DND-41 (cell line): ENCODE data around the gene MICALL2.

Experiments used
- ATAC-seq: fragments of 200-7000 bp; cut with Tn5 transposase; 3 replicates; pipeline ENCODE4 v1.9.1; 2021; ENCODE audit warnings: low read depth; ENCODE audit not compliant: insufficient read depth
- DNase-seq: peaks from one replicate; pipeline ENCODE4 v3.0.0-alpha.2; 2020
- H2AFZ ChIP-seq: 2 replicates; pipeline ENCODE4 v1.6.0; 2012; ENCODE audit warnings: low read depth, low read length
- H3K27ac ChIP-seq: 2 replicates; pipeline ENCODE4 v1.5.1; 2012; ENCODE audit warnings: low read length, inconsistent platforms
- H3K27me3 ChIP-seq: fragments of 200-600 bp; sonication (generic); 2 replicates; pipeline ENCODE4 v1.6.0; 2012; ENCODE audit warnings: low read length, mild to moderate bottlenecking, inconsistent platforms; ENCODE audit not compliant: insufficient read depth, poor library complexity
- H3K36me3 ChIP-seq: 2 replicates; pipeline ENCODE4 v1.5.1; 2012; ENCODE audit warnings: low read length, inconsistent platforms; ENCODE audit not compliant: insufficient read depth
- H3K4me1 ChIP-seq: 2 replicates; pipeline ENCODE4 v1.5.1; 2012; ENCODE audit warnings: mild to moderate bottlenecking, low read length; ENCODE audit not compliant: insufficient read depth
- H3K4me2 ChIP-seq: 2 replicates; pipeline ENCODE4 v1.6.0; 2012; ENCODE audit warnings: mild to moderate bottlenecking, moderate library complexity, low read length, inconsistent platforms; ENCODE audit not compliant: insufficient read depth
- H3K4me3 ChIP-seq, 2 experiments: fragments of 200-600 bp in 1 of 2; shearing (Covaris generic) in 1 of 2; 2 replicates each; pipeline ENCODE4 v1.5.1; 2012 to 2016; ENCODE audit warnings: inconsistent platforms in 2 of 2, low read length in 2 of 2, mild to moderate bottlenecking in 2 of 2, low read depth in 1 of 2, moderate library complexity in 1 of 2
- H3K79me2 ChIP-seq: 2 replicates; pipeline ENCODE4 v1.6.0; 2012; ENCODE audit warnings: low read length, inconsistent platforms; ENCODE audit not compliant: insufficient read depth
- H3K9ac ChIP-seq: 2 replicates; pipeline ENCODE4 v1.6.0; 2012; ENCODE audit warnings: low read depth, mild to moderate bottlenecking, inconsistent platforms, low read length, moderate library complexity
- H3K9me3 ChIP-seq: 2 replicates; pipeline ENCODE4 v1.5.1; 2012; ENCODE audit warnings: low read length, moderate library complexity, mild to moderate bottlenecking, inconsistent platforms; ENCODE audit not compliant: insufficient read depth, severe bottlenecking
- H4K20me1 ChIP-seq: 2 replicates; pipeline ENCODE4 v1.6.0; 2012; ENCODE audit warnings: low read length; ENCODE audit not compliant: insufficient read depth
- CTCF ChIP-seq: IDR thresholded peaks from 2 replicates; pipeline ENCODE4 v1.5.1; 2012; ENCODE audit warnings: borderline replicate concordance, low read length, moderate library complexity, mild to moderate bottlenecking; ENCODE audit not compliant: poor library complexity, severe bottlenecking; ENCODE audit errors: extremely low read depth
- EZH2 ChIP-seq: IDR thresholded peaks from 3 replicates; pipeline ENCODE4 v1.6.1; 2012; ENCODE audit warnings: borderline replicate concordance, low read depth, mild to moderate bottlenecking, moderate library complexity, low read length, inconsistent platforms; ENCODE audit not compliant: severe bottlenecking

Gene MICALL2

GRCh38 chr7:1440620-1441019 lies 18.6 kb downstream of the MICALL2 start:
- no peaks in the 10 kb centered on the region for H3K27me3 ChIP-seq
- H3K79me2 ChIP-seq: no peaks in the 10 kb centered on the region
- H3K9ac ChIP-seq: no peak overlapping the region
- no peak overlapping the region for H2AFZ ChIP-seq
- H4K20me1 ChIP-seq: no peaks in the 10 kb centered on the region
- TF ChIP-seq CTCF (no peak), EZH2 (no peak)
- H3K27ac ChIP-seq: no peak overlapping the region
- no peak for ATAC-seq
- H3K4me1 ChIP-seq: no peaks in the 10 kb centered on the region
- H3K4me2 ChIP-seq: no peak overlapping the region
- H3K4me3 ChIP-seq: no peak overlapping the region
- DNase-seq: no peak
- no peaks in the 10 kb centered on the region for H3K9me3 ChIP-seq
- H3K36me3 ChIP-seq: no peaks in the 10 kb centered on the region

GRCh38 chr7:1439373-1440363 lies 19.6 kb downstream of the MICALL2 start:
- TF ChIP-seq EZH2 (no peak), CTCF (no peak)
- H3K4me2 ChIP-seq: no peak overlapping the region
- no peaks in the 10 kb centered on the region for H3K27me3 ChIP-seq
- H3K79me2 ChIP-seq: no peaks in the 10 kb centered on the region
- no peak overlapping the region for H2AFZ ChIP-seq
- no peaks in the 10 kb centered on the region for H3K4me1 ChIP-seq
- H4K20me1 ChIP-seq: no peaks in the 10 kb centered on the region
- DNase-seq (no peak), ATAC-seq (no peak)
- no peak overlapping the region for H3K27ac ChIP-seq
- no peaks in the 10 kb centered on the region for H3K9me3 ChIP-seq
- no peak overlapping the region for H3K9ac ChIP-seq
- no peak overlapping the region for H3K4me3 ChIP-seq
- H3K36me3 ChIP-seq: no peaks in the 10 kb centered on the region

- no peak overlapping the region for H3K9ac ChIP-seq
- TF ChIP-seq EZH2: no peak
- no peak for TF ChIP-seq CTCF
- H3K79me2 ChIP-seq: no peaks in the 10 kb centered on the region
- no peak overlapping the region for H3K27ac ChIP-seq
- no peaks in the 10 kb centered on the region for H3K4me1 ChIP-seq
- H3K27me3 ChIP-seq: no peaks in the 10 kb centered on the region
- no peaks in the 10 kb centered on the region for H4K20me1 ChIP-seq
- no peak overlapping the region for H3K4me2 ChIP-seq
- H3K36me3 ChIP-seq: no peaks in the 10 kb centered on the region
- H3K4me3 ChIP-seq: no peak overlapping the region
- ATAC-seq (no peak), DNase-seq (no peak)
- H3K9me3 ChIP-seq: no peaks in the 10 kb centered on the region
- no peak overlapping the region for H2AFZ ChIP-seq
These were observed 20.4 kb downstream of the MICALL2 start for GRCh38 chr7:1438821-1439220.
